Measurements from ENCODE around the gene ROBO1. TPM values are rescaled to one million over a fixed set of nuclear protein-coding genes. Genes with fewer than 3 reads are reported as not detected.

Gene ROBO1
- total and polyA plus RNA-seq, 2 donors (not counting 1 experiment from before 2014, with no cell fraction given): 0.27 to 3.2 TPM

- POLR2A ChIA-PET: no interaction called here
- no peak overlapping the region for H3K4me2 ChIP-seq (replicated peaks; ENCODE audit: low read depth, low read length, poor library complexity, severe bottlenecking)
These were observed 1125.4 kb downstream of the ROBO1 start for GRCh38 chr3:78642226-78643035.

More at GRCh38 chr3:78642226-78643035, 1125.4 kb downstream of the ROBO1 start:
- intact Hi-C loops (cut with micrococcal nuclease): no loop called here
- H3K36me3 ChIP-seq (replicated peaks in 1 of 2; ENCODE audit: control extremely low read depth in 1 of 2, control insufficient read depth in 1 of 2, extremely low read depth in 1 of 2, insufficient read depth in 2 of 2, low read length in 1 of 2): no peaks in the 10 kb centered on the region
- Mint-ChIP-seq H3K4me3 (no peak overlapping the region), H3K27me3 (no peaks in the 10 kb centered on the region), H3K9me3 (ENCODE audit: insufficient read depth) (no peaks in the 10 kb centered on the region), H3K4me1 (peaks cover 1% of the 10 kb centered on the region), H3K27ac (no peak overlapping the region)
- CTCF ChIA-PET: no interaction called here
- DNase-seq: no peak
- no peaks in the 10 kb centered on the region for H3K27me3 ChIP-seq (replicated peaks in 1 of 4; ENCODE audit: control extremely low read depth in 1 of 4, control insufficient read depth in 3 of 4, insufficient read depth in 4 of 4, low read length in 3 of 4)
- no peaks in the 10 kb centered on the region for H3K4me1 ChIP-seq (ENCODE audit: control insufficient read depth in 2 of 2, insufficient read depth in 2 of 2, low read length in 2 of 2)
- 67% methylated on average over 1 of the region's 3 CpGs for WGBS (ENCODE audit: insufficient coverage)
- H3K9ac ChIP-seq (ENCODE audit: low read length): no peak overlapping the region
- no peaks in the 10 kb centered on the region for H4K20me1 ChIP-seq (ENCODE audit: control insufficient read depth, insufficient read depth, low read length, poor library complexity, severe bottlenecking)
- no peak overlapping the region for H3K4me3 ChIP-seq (ENCODE audit: control extremely low read depth in 1 of 5, extremely low read depth in 1 of 5, insufficient read depth in 1 of 5, low read depth in 2 of 5, low read length in 4 of 5)
- H3K27ac ChIP-seq (ENCODE audit: low read length in 2 of 2): no peak overlapping the region
- no peak for ATAC-seq (ENCODE audit: low read depth)
- H3K79me2 ChIP-seq (ENCODE audit: control insufficient read depth, insufficient read depth, low read length): no peaks in the 10 kb centered on the region
- H2AFZ ChIP-seq (ENCODE audit: insufficient read depth, low read depth, low read length, poor library complexity, severe bottlenecking): no peak overlapping the region
- TF ChIP-seq EZH2 (IDR thresholded peaks at IDR 0.05; ENCODE audit: borderline replicate concordance, insufficient read depth, low read depth, low read length, poor library complexity, severe bottlenecking): no peak
- TF ChIP-seq CTCF (IDR thresholded peaks at IDR 0.05): no peak
- H3K9me3 ChIP-seq (ENCODE audit: control extremely low read depth in 1 of 3, control insufficient read depth in 2 of 3, insufficient read depth in 1 of 3, low read length in 2 of 3): no peaks in the 10 kb centered on the region

Data from B cell (primary cell).